Skeletal muscle tissue (tissue), 4 donors: ENCODE measurements around the gene TTC5. TPM values are rescaled to one million over a fixed set of nuclear protein-coding genes. Genes with fewer than 3 reads are reported as not detected.
A peak's percentile ranks its signal among the peaks of the same experiment; 100 is the strongest.

Experiments used
- H3K27ac ChIP-seq: one replicate; pipeline ENCODE4 v1.7.0; 2013; ENCODE audit warnings: mild to moderate bottlenecking, low read depth, low read length, inconsistent platforms
- H3K27me3 ChIP-seq, 3 donors: one replicate each; pipeline ENCODE4 v1.7.0; 2013; ENCODE audit warnings: low read length in 3 of 3; ENCODE audit not compliant: control insufficient read depth in 3 of 3, insufficient read depth in 3 of 3
- H3K36me3 ChIP-seq, 3 donors: one replicate each; pipeline ENCODE4 v1.7.0; 2013; ENCODE audit warnings: low read length in 3 of 3; ENCODE audit not compliant: control insufficient read depth in 3 of 3, insufficient read depth in 3 of 3
- H3K4me1 ChIP-seq, 3 donors: one replicate each; pipeline ENCODE4 v1.7.0; 2013; ENCODE audit warnings: low read length in 3 of 3, mild to moderate bottlenecking in 3 of 3; ENCODE audit not compliant: control insufficient read depth in 3 of 3, insufficient read depth in 3 of 3
- H3K4me3 ChIP-seq, 3 donors: one replicate each; pipeline ENCODE4 v1.7.0; 2013; ENCODE audit warnings: low read length in 3 of 3
- H3K9ac ChIP-seq, 3 donors: one replicate each; pipeline ENCODE4 v1.7.0; 2013; ENCODE audit warnings: low read length in 3 of 3, mild to moderate bottlenecking in 3 of 3, moderate library complexity in 2 of 3, low read depth in 1 of 3
- H3K9me3 ChIP-seq, 3 donors: one replicate each; pipeline ENCODE4 v1.7.0; 2013; ENCODE audit warnings: low read length in 3 of 3; ENCODE audit not compliant: control insufficient read depth in 3 of 3
- total RNA-seq: library from RNA; depleted of rRNA; stranded (reverse); fragments of >200 nt; gene quantifications from one replicate; pipeline ENCODE4 v1.2.3, GENCODE V29; 2014
- donor health status: Osteomylitis.

The TTC5 gene
- total RNA-seq, result 16.7 TPM

- Histone ChIP-seq H3K9me3 (no peaks in the 10 kb centered on the region), H3K4me1 (peaks cover 4 to 11% (median 8%) of the 10 kb centered on the region in 3 donors), H3K36me3 (peaks cover 4 to 14% (median 13%) of the 10 kb centered on the region in 3 donors), H3K27ac (no peak within 1 kb of the TSS), H3K4me3 (peak within 1 kb of the TSS; percentile 86 to 93 (median 93)), H3K9ac (peak within 1 kb of the TSS; percentile 77 to 82 (median 78)), H3K27me3 (no peaks in the 10 kb centered on the region)
These were observed at the start of gene TTC5 for GRCh38 chr14:20305265-20306078. Gene TTC5 (minus strand): TSS chr14:20305951. CDS start chr14:20305937, 14 bp downstream.

- Histone ChIP-seq H3K27me3 (no peaks in the 10 kb centered on the region), H3K27ac (no peak overlapping the region), H3K4me3 (no peak overlapping the region), H3K36me3 (peaks cover 55 to 71% (median 62%) of the 10 kb centered on the region in 3 donors), H3K9me3 (no peaks in the 10 kb centered on the region), H3K4me1 (no peaks in the 10 kb centered on the region), H3K9ac (no peak overlapping the region)
These were observed 45.1 kb upstream of the TTC5 start for GRCh38 chr14:20350860-20351259.

- H3K4me3 ChIP-seq, result no peak overlapping the region
- no peaks in the 10 kb centered on the region for H3K4me1 ChIP-seq
- H3K36me3 ChIP-seq, result peaks cover 54 to 72% (median 63%) of the 10 kb centered on the region in 3 donors
- no peak overlapping the region for H3K9ac ChIP-seq
- no peak overlapping the region for H3K27ac ChIP-seq
- H3K9me3 ChIP-seq, result no peaks in the 10 kb centered on the region
- H3K27me3 ChIP-seq, result no peaks in the 10 kb centered on the region
These were observed 44.5 kb upstream of the TTC5 start for GRCh38 chr14:20350282-20350681.

GRCh38 chr14:20347747-20348146, 42.0 kb upstream of the TTC5 start:
- H3K4me1 ChIP-seq, result peaks cover 0 to 9% (median 5%) of the 10 kb centered on the region in 3 donors
- H3K9me3 ChIP-seq, result no peaks in the 10 kb centered on the region
- no peak overlapping the region for H3K27ac ChIP-seq
- no peak overlapping the region for H3K9ac ChIP-seq
- no peaks in the 10 kb centered on the region for H3K27me3 ChIP-seq
- no peak overlapping the region for H3K4me3 ChIP-seq
- H3K36me3 ChIP-seq, result peaks cover 36 to 61% (median 49%) of the 10 kb centered on the region in 3 donors

- H3K27me3 ChIP-seq, result no peaks in the 10 kb centered on the region
- no peak overlapping the region for H3K9ac ChIP-seq
- no peaks in the 10 kb centered on the region for H3K9me3 ChIP-seq
- H3K36me3 ChIP-seq, result peaks cover 26 to 52% (median 39%) of the 10 kb centered on the region in 3 donors
- peaks cover 0 to 9% (median 5%) of the 10 kb centered on the region in 3 donors for H3K4me1 ChIP-seq
- H3K27ac ChIP-seq, result no peak overlapping the region
- H3K4me3 ChIP-seq, result no peak overlapping the region
These were observed 41.0 kb upstream of the TTC5 start for GRCh38 chr14:20346713-20347112.

GRCh38 chr14:20345366-20345765, 39.6 kb upstream of the TTC5 start:
- H3K27ac ChIP-seq, result no peak overlapping the region
- peaks cover 0 to 9% (median 5%) of the 10 kb centered on the region in 3 donors for H3K4me1 ChIP-seq
- H3K27me3 ChIP-seq, result no peaks in the 10 kb centered on the region
- no peaks in the 10 kb centered on the region for H3K9me3 ChIP-seq
- H3K36me3 ChIP-seq, result peaks cover 23 to 46% (median 28%) of the 10 kb centered on the region in 3 donors
- no peak overlapping the region for H3K4me3 ChIP-seq
- H3K9ac ChIP-seq, result no peak overlapping the region

- H3K4me1 ChIP-seq, result peaks cover 0 to 9% (median 5%) of the 10 kb centered on the region in 3 donors
- peaks cover 13 to 33% (median 18%) of the 10 kb centered on the region in 3 donors for H3K36me3 ChIP-seq
- H3K27me3 ChIP-seq, result no peaks in the 10 kb centered on the region
- no peaks in the 10 kb centered on the region for H3K9me3 ChIP-seq
- H3K9ac ChIP-seq, result peak overlapping the region; percentile 89 to 98 (median 95)
- H3K4me3 ChIP-seq, result peak overlapping the region; percentile 88 to 90 (median 89)
- peak overlapping the region; percentile 91 for H3K27ac ChIP-seq
These were observed 38.1 kb upstream of the TTC5 start for GRCh38 chr14:20343862-20344220.

GRCh38 chr14:20343092-20343861, 37.5 kb upstream of the TTC5 start, which contains the start of gene PARP2:
Gene PARP2 (plus strand): TSS chr14:20343635. CDS start chr14:20343642, 7 bp downstream.
- H3K4me1 ChIP-seq, result peaks cover 0 to 9% (median 5%) of the 10 kb centered on the region in 3 donors
- H3K4me3 ChIP-seq, result peak within 1 kb of the TSS; percentile 88 to 90 (median 89)
- no peaks in the 10 kb centered on the region for H3K27me3 ChIP-seq
- H3K27ac ChIP-seq, result peak within 1 kb of the TSS; percentile 91
- peak within 1 kb of the TSS; percentile 89 to 98 (median 95) for H3K9ac ChIP-seq
- no peaks in the 10 kb centered on the region for H3K9me3 ChIP-seq
- peaks cover 11 to 31% (median 18%) of the 10 kb centered on the region in 3 donors for H3K36me3 ChIP-seq

GRCh38 chr14:20341646-20342045, 35.9 kb upstream of the TTC5 start:
- no peaks in the 10 kb centered on the region for H3K9me3 ChIP-seq
- H3K4me3 ChIP-seq, result no peak overlapping the region

More at GRCh38 chr14:20341646-20342045, 35.9 kb upstream of the TTC5 start:
- H3K27ac ChIP-seq, result no peak overlapping the region
- peaks cover 0 to 9% (median 5%) of the 10 kb centered on the region in 3 donors for H3K4me1 ChIP-seq
- peaks cover 5 to 20% (median 14%) of the 10 kb centered on the region in 3 donors for H3K36me3 ChIP-seq
- no peaks in the 10 kb centered on the region for H3K27me3 ChIP-seq
- H3K9ac ChIP-seq, result peak overlapping the region in 2 of 3 donors; percentile 62 to 88
